ENCODE data around the gene SPDYE4.

DNA sequence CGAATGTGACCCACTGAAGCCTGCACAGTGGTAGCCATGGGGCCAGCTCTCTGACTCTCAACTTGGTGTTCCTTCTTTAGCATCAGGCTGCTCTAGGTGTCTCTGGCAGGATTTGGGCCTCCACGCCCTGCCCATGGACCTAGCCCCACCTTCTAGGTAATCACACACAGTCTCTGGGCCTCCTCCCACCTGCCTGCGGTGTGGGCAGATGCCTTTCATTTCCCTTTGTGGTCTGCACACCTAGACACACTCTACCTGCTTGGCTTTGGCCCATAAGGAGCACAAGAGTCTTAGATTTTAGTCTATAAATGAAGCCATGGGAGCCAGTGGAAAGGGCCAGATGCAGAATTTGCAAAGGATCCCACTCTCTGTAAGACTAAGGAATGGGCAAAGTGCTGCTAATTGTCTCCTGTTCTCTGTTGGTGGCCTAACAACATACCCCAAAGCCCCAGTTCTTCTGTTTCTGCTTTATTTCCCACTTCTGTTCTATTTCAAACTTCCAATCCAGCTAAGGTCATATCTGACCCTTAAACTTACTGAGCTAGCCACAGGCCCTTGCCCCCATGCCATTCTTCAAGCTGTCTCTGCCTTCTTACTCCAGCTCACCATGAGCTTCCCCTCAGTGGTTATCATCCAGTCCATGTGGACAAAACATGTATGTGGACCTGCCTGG lies 48.0 kb upstream of the SPDYE4 start:
- TF ChIP-seq REST (IDR thresholded peaks at IDR 0.05; ENCODE audit: insufficient read depth in 1 of 2, low read depth in 2 of 2, low read length in 1 of 2), result no peak
- TF ChIP-seq, protein P1, sequence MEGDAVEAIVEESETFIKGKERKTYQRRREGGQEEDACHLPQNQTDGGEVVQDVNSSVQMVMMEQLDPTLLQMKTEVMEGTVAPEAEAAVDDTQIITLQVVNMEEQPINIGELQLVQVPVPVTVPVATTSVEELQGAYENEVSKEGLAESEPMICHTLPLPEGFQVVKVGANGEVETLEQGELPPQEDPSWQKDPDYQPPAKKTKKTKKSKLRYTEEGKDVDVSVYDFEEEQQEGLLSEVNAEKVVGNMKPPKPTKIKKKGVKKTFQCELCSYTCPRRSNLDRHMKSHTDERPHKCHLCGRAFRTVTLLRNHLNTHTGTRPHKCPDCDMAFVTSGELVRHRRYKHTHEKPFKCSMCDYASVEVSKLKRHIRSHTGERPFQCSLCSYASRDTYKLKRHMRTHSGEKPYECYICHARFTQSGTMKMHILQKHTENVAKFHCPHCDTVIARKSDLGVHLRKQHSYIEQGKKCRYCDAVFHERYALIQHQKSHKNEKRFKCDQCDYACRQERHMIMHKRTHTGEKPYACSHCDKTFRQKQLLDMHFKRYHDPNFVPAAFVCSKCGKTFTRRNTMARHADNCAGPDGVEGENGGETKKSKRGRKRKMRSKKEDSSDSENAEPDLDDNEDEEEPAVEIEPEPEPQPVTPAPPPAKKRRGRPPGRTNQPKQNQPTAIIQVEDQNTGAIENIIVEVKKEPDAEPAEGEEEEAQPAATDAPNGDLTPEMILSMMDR (IDR thresholded peaks at IDR 0.05), result no peak
